NB4 (cell line): Measurements from ENCODE around the gene KIDINS220.

Source experiments
- DNase-seq: peaks from one replicate; pipeline ENCODE4 v3.0.0; 2010; ENCODE audit warnings: low read depth
- H3K4me3 ChIP-seq: one replicate; pipeline ENCODE4 v1.5.1; 2011; ENCODE audit warnings: mild to moderate bottlenecking, low read depth, low read length, moderate library complexity
- MAX ChIP-seq: IDR thresholded peaks from 2 replicates; pipeline ENCODE4 v1.6.1; 2011; ENCODE audit warnings: low read depth, low read length
- MYC ChIP-seq: IDR thresholded peaks from 2 replicates; pipeline ENCODE4 v1.6.1; 2011; ENCODE audit warnings: low read depth, low read length
- POLR2A ChIP-seq: IDR thresholded peaks from 2 replicates; pipeline ENCODE4 v1.6.1; 2011; ENCODE audit warnings: mild to moderate bottlenecking; ENCODE audit not compliant: insufficient read length; ENCODE audit errors: extremely low read depth
- TF ChIP-seq, protein P1 (sequence below): IDR thresholded peaks from one replicate; pipeline ENCODE4 v1.5.1; 2012; ENCODE audit warnings: low read depth, low read length

KIDINS220 gene

DNA sequence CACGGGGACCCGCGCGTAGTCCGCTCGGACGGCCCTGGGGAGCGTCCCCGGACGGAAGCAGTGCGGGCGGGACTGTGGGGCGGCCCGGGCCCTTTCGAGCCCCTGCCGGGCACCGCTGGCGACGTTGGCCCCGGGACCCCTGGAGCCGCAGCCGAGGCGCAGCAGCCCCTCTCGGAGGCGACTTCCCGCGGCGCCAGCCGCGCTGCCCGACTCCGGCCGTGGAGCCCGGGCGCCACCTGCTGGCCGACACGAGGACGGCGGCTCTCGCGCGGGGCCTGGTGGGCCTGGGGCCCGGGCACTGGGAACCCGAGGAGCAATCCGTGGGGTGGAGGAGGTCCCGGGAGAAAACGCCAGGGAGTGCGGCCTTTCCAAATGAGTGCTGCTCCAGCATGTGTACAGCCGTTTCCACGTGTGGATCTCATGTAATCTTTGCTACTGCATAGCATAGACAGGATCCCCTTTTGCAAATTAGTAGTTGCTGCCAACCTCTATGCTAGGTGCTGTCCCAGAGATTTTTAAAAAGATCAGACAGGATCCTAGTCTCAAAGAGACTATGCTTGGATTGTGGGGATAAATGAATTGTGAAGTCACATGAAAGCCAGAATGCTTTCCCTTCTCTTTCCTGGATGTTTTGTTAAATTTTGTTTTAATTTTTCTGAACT lies 151.6 kb downstream of the KIDINS220 start:
- peak; percentile 75 for DNase-seq
- TF ChIP-seq POLR2A: no peak
- TF ChIP-seq, protein P1, sequence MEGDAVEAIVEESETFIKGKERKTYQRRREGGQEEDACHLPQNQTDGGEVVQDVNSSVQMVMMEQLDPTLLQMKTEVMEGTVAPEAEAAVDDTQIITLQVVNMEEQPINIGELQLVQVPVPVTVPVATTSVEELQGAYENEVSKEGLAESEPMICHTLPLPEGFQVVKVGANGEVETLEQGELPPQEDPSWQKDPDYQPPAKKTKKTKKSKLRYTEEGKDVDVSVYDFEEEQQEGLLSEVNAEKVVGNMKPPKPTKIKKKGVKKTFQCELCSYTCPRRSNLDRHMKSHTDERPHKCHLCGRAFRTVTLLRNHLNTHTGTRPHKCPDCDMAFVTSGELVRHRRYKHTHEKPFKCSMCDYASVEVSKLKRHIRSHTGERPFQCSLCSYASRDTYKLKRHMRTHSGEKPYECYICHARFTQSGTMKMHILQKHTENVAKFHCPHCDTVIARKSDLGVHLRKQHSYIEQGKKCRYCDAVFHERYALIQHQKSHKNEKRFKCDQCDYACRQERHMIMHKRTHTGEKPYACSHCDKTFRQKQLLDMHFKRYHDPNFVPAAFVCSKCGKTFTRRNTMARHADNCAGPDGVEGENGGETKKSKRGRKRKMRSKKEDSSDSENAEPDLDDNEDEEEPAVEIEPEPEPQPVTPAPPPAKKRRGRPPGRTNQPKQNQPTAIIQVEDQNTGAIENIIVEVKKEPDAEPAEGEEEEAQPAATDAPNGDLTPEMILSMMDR: peak; percentile 71
- TF ChIP-seq MAX: peak; percentile 61
- no peak for TF ChIP-seq MYC
- no peak overlapping the region for H3K4me3 ChIP-seq

- TF ChIP-seq POLR2A: no peak
- H3K4me3 ChIP-seq: no peak overlapping the region
- DNase-seq: peak; percentile 50
Measured at GRCh38 chr2:8684878-8685696, 152.3 kb downstream of the KIDINS220 start.

GRCh38 chr2:8684540-8684877 lies 152.9 kb downstream of the KIDINS220 start:
- DNase-seq: peak; percentile 54
- TF ChIP-seq POLR2A: no peak
- TF ChIP-seq MAX: no peak
- TF ChIP-seq, protein P1: no peak
- no peak overlapping the region for H3K4me3 ChIP-seq

- peak; percentile 66 for DNase-seq
- TF ChIP-seq POLR2A: no peak
- TF ChIP-seq, protein P1: no peak
- no peak for TF ChIP-seq MAX
- TF ChIP-seq MYC: no peak
- H3K4me3 ChIP-seq: peak overlapping the region; percentile 76
Measured at GRCh38 chr2:8682719-8683667, 154.4 kb downstream of the KIDINS220 start.

- DNase-seq: peak; percentile 99
- peak; percentile 29; the same call in 1 of the 2 replicates for TF ChIP-seq MYC
- peak; percentile 87 for TF ChIP-seq POLR2A
- TF ChIP-seq MAX: peak; percentile 17; the same call in 1 of the 2 replicates
- TF ChIP-seq, protein P1: peak; percentile 9
- H3K4me3 ChIP-seq: peak within 1 kb of the TSS; percentile 76
Measured at GRCh38 chr2:8681786-8682692, 155.4 kb downstream of the KIDINS220 start, which contains the start of gene ID2. Gene ID2, plus strand, starts transcription at chr2:8682056. Its CDS starts 110 bp downstream, at chr2:8682166.
